ENCODE results near the gene OR5AC2.

The OR5AC2 gene

GRCh38 chr3:98073486-98073885 lies 13.5 kb upstream of the OR5AC2 start:
- no peak overlapping the region for H2AK5ac ChIP-seq (ENCODE audit: low read length, severe bottlenecking)
- 66% methylated on average over 1 of the region's 1 CpG for WGBS
- no peak overlapping the region for H4K91ac ChIP-seq (ENCODE audit: low read length)
- no peak overlapping the region for H4K8ac ChIP-seq (ENCODE audit: low read length)
- no peak overlapping the region for H3K18ac ChIP-seq (ENCODE audit: low read depth in 1 of 2, low read length in 2 of 2)
- no peak overlapping the region for H3K27ac ChIP-seq (ENCODE audit: low read length, poor library complexity, severe bottlenecking)
- H3K4ac ChIP-seq (ENCODE audit: low read depth in 1 of 2, low read length in 2 of 2), result no peak overlapping the region
- no peak overlapping the region for H2BK5ac ChIP-seq (ENCODE audit: low read depth, low read length, poor library complexity, severe bottlenecking)
- H3K4me2 ChIP-seq (ENCODE audit: low read length, poor library complexity, severe bottlenecking), result no peak overlapping the region
- H3K4me1 ChIP-seq (ENCODE audit: control insufficient read depth, insufficient read depth, low read depth, low read length), result no peaks in the 10 kb centered on the region
- no peaks in the 10 kb centered on the region for H3K79me1 ChIP-seq (replicated peaks; ENCODE audit: low read length, poor library complexity, severe bottlenecking)
- no peak overlapping the region for H3K14ac ChIP-seq (ENCODE audit: low read length in 2 of 2)
- no peak overlapping the region for H2AFZ ChIP-seq (ENCODE audit: low read depth, low read length)
- H3K27me3 ChIP-seq (ENCODE audit: control insufficient read depth in 1 of 2, insufficient read depth in 1 of 2, low read length in 2 of 2), result no peaks in the 10 kb centered on the region
- no peak for DNase-seq
- H3K4me3 ChIP-seq (ENCODE audit: insufficient read depth in 1 of 2, low read depth in 1 of 2, low read length in 2 of 2), result no peak overlapping the region
- H3K9ac ChIP-seq (ENCODE audit: low read length), result no peak overlapping the region
- H2BK15ac ChIP-seq (ENCODE audit: low read depth, poor library complexity, severe bottlenecking), result no peak overlapping the region
- no peaks in the 10 kb centered on the region for H3K36me3 ChIP-seq (ENCODE audit: control insufficient read depth in 1 of 2, insufficient read depth in 2 of 2, low read depth in 1 of 2, low read length in 2 of 2)
- H3K23ac ChIP-seq (ENCODE audit: low read length in 2 of 2), result no peak overlapping the region
- no peak overlapping the region for H2BK12ac ChIP-seq (ENCODE audit: low read length in 2 of 2)
- no peak overlapping the region for H2BK120ac ChIP-seq (ENCODE audit: low read depth, low read length)
- no peaks in the 10 kb centered on the region for H3K9me3 ChIP-seq (ENCODE audit: control insufficient read depth, low read length)

GRCh38 chr3:98095882-98096281 lies 8.9 kb downstream of the OR5AC2 start:
- H3K9me3 ChIP-seq (ENCODE audit: control insufficient read depth, low read length), result no peaks in the 10 kb centered on the region
- H3K18ac ChIP-seq (ENCODE audit: low read depth in 1 of 2, low read length in 2 of 2), result no peak overlapping the region
- no peak overlapping the region for H2AK5ac ChIP-seq (ENCODE audit: low read length, severe bottlenecking)
- no peak overlapping the region for H3K9ac ChIP-seq (ENCODE audit: low read length)
- no peaks in the 10 kb centered on the region for H3K36me3 ChIP-seq (ENCODE audit: control insufficient read depth in 1 of 2, insufficient read depth in 2 of 2, low read depth in 1 of 2, low read length in 2 of 2)
- H3K4me3 ChIP-seq (ENCODE audit: insufficient read depth in 1 of 2, low read depth in 1 of 2, low read length in 2 of 2), result no peak overlapping the region
- H2BK5ac ChIP-seq (ENCODE audit: low read depth, low read length, poor library complexity, severe bottlenecking), result no peak overlapping the region
- no peaks in the 10 kb centered on the region for H3K27me3 ChIP-seq (ENCODE audit: control insufficient read depth in 1 of 2, insufficient read depth in 1 of 2, low read length in 2 of 2)
- no peak overlapping the region for H3K4ac ChIP-seq (ENCODE audit: low read depth in 1 of 2, low read length in 2 of 2)
- H2BK12ac ChIP-seq (ENCODE audit: low read length in 2 of 2), result no peak overlapping the region
- no peak overlapping the region for H4K91ac ChIP-seq (ENCODE audit: low read length)
- H2BK15ac ChIP-seq (ENCODE audit: low read depth, poor library complexity, severe bottlenecking), result no peak overlapping the region
- H3K23ac ChIP-seq (ENCODE audit: low read length in 2 of 2), result no peak overlapping the region
- H3K4me2 ChIP-seq (ENCODE audit: low read length, poor library complexity, severe bottlenecking), result no peak overlapping the region
- no peak overlapping the region for H3K14ac ChIP-seq (ENCODE audit: low read length in 2 of 2)
- no peak overlapping the region for H2AFZ ChIP-seq (ENCODE audit: low read depth, low read length)
- H4K8ac ChIP-seq (ENCODE audit: low read length), result no peak overlapping the region
- no peak overlapping the region for H2BK120ac ChIP-seq (ENCODE audit: low read depth, low read length)
- no peak for DNase-seq
- no peak overlapping the region for H3K27ac ChIP-seq (ENCODE audit: low read length, poor library complexity, severe bottlenecking)
- 70% methylated on average over 5 of the region's 5 CpGs for WGBS
- no peaks in the 10 kb centered on the region for H3K4me1 ChIP-seq (ENCODE audit: control insufficient read depth, insufficient read depth, low read depth, low read length)
- no peaks in the 10 kb centered on the region for H3K79me1 ChIP-seq (replicated peaks; ENCODE audit: low read length, poor library complexity, severe bottlenecking)

- 81% methylated on average over 4 of the region's 4 CpGs for WGBS
- Histone ChIP-seq H2AK5ac (ENCODE audit: low read length, severe bottlenecking) (no peak overlapping the region), H3K14ac (ENCODE audit: low read length in 2 of 2) (no peak overlapping the region), H3K79me1 (replicated peaks; ENCODE audit: low read length, poor library complexity, severe bottlenecking) (no peaks in the 10 kb centered on the region), H3K27me3 (ENCODE audit: control insufficient read depth in 1 of 2, insufficient read depth in 1 of 2, low read length in 2 of 2) (no peaks in the 10 kb centered on the region), H3K36me3 (ENCODE audit: control insufficient read depth in 1 of 2, insufficient read depth in 2 of 2, low read depth in 1 of 2, low read length in 2 of 2) (no peaks in the 10 kb centered on the region), H3K4ac (ENCODE audit: low read depth in 1 of 2, low read length in 2 of 2) (no peak overlapping the region), H2AFZ (ENCODE audit: low read depth, low read length) (no peak overlapping the region), H3K27ac (ENCODE audit: low read length, poor library complexity, severe bottlenecking) (no peak overlapping the region), H3K9me3 (ENCODE audit: control insufficient read depth, low read length) (no peaks in the 10 kb centered on the region), H4K91ac (ENCODE audit: low read length) (no peak overlapping the region), H2BK15ac (ENCODE audit: low read depth, poor library complexity, severe bottlenecking) (no peak overlapping the region), H3K4me3 (ENCODE audit: insufficient read depth in 1 of 2, low read depth in 1 of 2, low read length in 2 of 2) (no peak overlapping the region), H4K8ac (ENCODE audit: low read length) (no peak overlapping the region), H3K9ac (ENCODE audit: low read length) (no peak overlapping the region), H3K4me2 (ENCODE audit: low read length, poor library complexity, severe bottlenecking) (no peak overlapping the region), H2BK5ac (ENCODE audit: low read depth, low read length, poor library complexity, severe bottlenecking) (no peak overlapping the region), H3K23ac (ENCODE audit: low read length in 2 of 2) (no peak overlapping the region), H2BK120ac (ENCODE audit: low read depth, low read length) (no peak overlapping the region), H2BK12ac (ENCODE audit: low read length in 2 of 2) (no peak overlapping the region), H3K18ac (ENCODE audit: low read depth in 1 of 2, low read length in 2 of 2) (no peak overlapping the region), H3K4me1 (ENCODE audit: control insufficient read depth, insufficient read depth, low read depth, low read length) (no peaks in the 10 kb centered on the region)
- DNase-seq, result no peak
Measured at GRCh38 chr3:98099848-98100247, 12.9 kb downstream of the OR5AC2 start.

- H4K8ac ChIP-seq (ENCODE audit: low read length), result no peak overlapping the region
- no peaks in the 10 kb centered on the region for H3K27me3 ChIP-seq (ENCODE audit: control insufficient read depth in 1 of 2, insufficient read depth in 1 of 2, low read length in 2 of 2)
- no peak overlapping the region for H3K18ac ChIP-seq (ENCODE audit: low read depth in 1 of 2, low read length in 2 of 2)
- no peak overlapping the region for H2AFZ ChIP-seq (ENCODE audit: low read depth, low read length)
- H2BK120ac ChIP-seq (ENCODE audit: low read depth, low read length), result no peak overlapping the region
- no peaks in the 10 kb centered on the region for H3K79me1 ChIP-seq (replicated peaks; ENCODE audit: low read length, poor library complexity, severe bottlenecking)
- H2BK15ac ChIP-seq (ENCODE audit: low read depth, poor library complexity, severe bottlenecking), result no peak overlapping the region
- H3K4me2 ChIP-seq (ENCODE audit: low read length, poor library complexity, severe bottlenecking), result no peak overlapping the region
- no peak overlapping the region for H3K27ac ChIP-seq (ENCODE audit: low read length, poor library complexity, severe bottlenecking)
- H2BK12ac ChIP-seq (ENCODE audit: low read length in 2 of 2), result no peak overlapping the region
- H2BK5ac ChIP-seq (ENCODE audit: low read depth, low read length, poor library complexity, severe bottlenecking), result no peak overlapping the region
- no peak overlapping the region for H3K9ac ChIP-seq (ENCODE audit: low read length)
- H4K91ac ChIP-seq (ENCODE audit: low read length), result no peak overlapping the region
- peaks cover 44% of the 10 kb centered on the region for H3K9me3 ChIP-seq (ENCODE audit: control insufficient read depth, low read length)
- no peak overlapping the region for H3K4ac ChIP-seq (ENCODE audit: low read depth in 1 of 2, low read length in 2 of 2)
- no peak overlapping the region for H3K23ac ChIP-seq (ENCODE audit: low read length in 2 of 2)
- WGBS, result no CpG with 5 or more reads among the region's 1 CpG
- no peak overlapping the region for H3K14ac ChIP-seq (ENCODE audit: low read length in 2 of 2)
- no peak for DNase-seq
- no peak overlapping the region for H2AK5ac ChIP-seq (ENCODE audit: low read length, severe bottlenecking)
- H3K4me3 ChIP-seq (ENCODE audit: insufficient read depth in 1 of 2, low read depth in 1 of 2, low read length in 2 of 2), result no peak overlapping the region
- H3K36me3 ChIP-seq (ENCODE audit: control insufficient read depth in 1 of 2, insufficient read depth in 2 of 2, low read depth in 1 of 2, low read length in 2 of 2), result no peaks in the 10 kb centered on the region
- H3K4me1 ChIP-seq (ENCODE audit: control insufficient read depth, insufficient read depth, low read depth, low read length), result no peaks in the 10 kb centered on the region
Measured at GRCh38 chr3:98108162-98108561, 21.2 kb downstream of the OR5AC2 start.
